Measurements from ENCODE around the gene CACNA2D4.
"Not testable (repeated sequence)": the region's sequence is repeated elsewhere in the genome, so short reads cannot be mapped to it uniquely, and the experiment has no call there.

The CACNA2D4 gene

GRCh38 chr12:1833596-1834028, 84.8 kb downstream of the CACNA2D4 start:
- DNase-seq (ENCODE audit: low read depth, low spot score) = no peak

- no peak for DNase-seq (ENCODE audit: low read depth, low spot score)
Observed at GRCh38 chr12:1832801-1833595, 85.5 kb downstream of the CACNA2D4 start.

- no peak for DNase-seq (ENCODE audit: low read depth, low spot score)
Observed at GRCh38 chr12:1830981-1831963, 87.2 kb downstream of the CACNA2D4 start.

- no peak for DNase-seq (ENCODE audit: low read depth, low spot score)
Observed at GRCh38 chr12:1830401-1830845, 88.0 kb downstream of the CACNA2D4 start.

GRCh38 chr12:1829306-1829900, 89.0 kb downstream of the CACNA2D4 start:
- DNase-seq (ENCODE audit: low read depth, low spot score) = no peak

GRCh38 chr12:1828856-1829255, 89.6 kb downstream of the CACNA2D4 start:
- DNase-seq (ENCODE audit: low read depth, low spot score) = no peak

GRCh38 chr12:1827826-1828805, 90.3 kb downstream of the CACNA2D4 start:
- no peak for DNase-seq (ENCODE audit: low read depth, low spot score)

- DNase-seq (ENCODE audit: low read depth, low spot score) = no peak
Observed at GRCh38 chr12:1826867-1827705, 91.4 kb downstream of the CACNA2D4 start.

GRCh38 chr12:1826401-1826800, 92.1 kb downstream of the CACNA2D4 start:
- no peak for DNase-seq (ENCODE audit: low read depth, low spot score)

GRCh38 chr12:1825382-1826102, 92.9 kb downstream of the CACNA2D4 start:
- DNase-seq (ENCODE audit: low read depth, low spot score) = no peak

- DNase-seq (ENCODE audit: low read depth, low spot score) = no peak
Observed at GRCh38 chr12:1823237-1823636, 95.2 kb downstream of the CACNA2D4 start.

- no peak for DNase-seq (ENCODE audit: low read depth, low spot score)
Observed at GRCh38 chr12:1822699-1823098, 95.8 kb downstream of the CACNA2D4 start.

GRCh38 chr12:1821805-1822204, 96.6 kb downstream of the CACNA2D4 start:
- DNase-seq (ENCODE audit: low read depth, low spot score) = no peak

GRCh38 chr12:1820896-1821291, 97.6 kb downstream of the CACNA2D4 start:
- no peak for DNase-seq (ENCODE audit: low read depth, low spot score)

- no peak for DNase-seq (ENCODE audit: low read depth, low spot score)
Observed at GRCh38 chr12:1820191-1820895, 98.1 kb downstream of the CACNA2D4 start, which contains the start of gene LRTM2. Gene LRTM2 (plus strand): TSS chr12:1820565. CDS start chr12:1828149, 7,584 bp downstream.

- DNase-seq (ENCODE audit: low read depth, low spot score) = no peak
Observed at GRCh38 chr12:1819571-1819970, 98.9 kb downstream of the CACNA2D4 start.

GRCh38 chr12:1819050-1819449, 99.4 kb downstream of the CACNA2D4 start:
- DNase-seq (ENCODE audit: low read depth, low spot score) = no peak

- not testable (repeated sequence) for DNase-seq (ENCODE audit: low read depth, low spot score)
Observed at GRCh38 chr12:1817928-1818327, 100.5 kb downstream of the CACNA2D4 start.

Data from smooth muscle cell of the brain vasculature (primary cell).